GM18868 (cell line): ENCODE measurements around the gene NR2C2AP.

Source experiments
- ATAC-seq: cut with Tn5 transposase; IDR thresholded peaks from one replicate; pipeline ENCODE4 v1.9.1; 2021; ENCODE audit warnings: mild to moderate bottlenecking, moderate library complexity; ENCODE audit not compliant: unreplicated experiment

NR2C2AP gene

DNA sequence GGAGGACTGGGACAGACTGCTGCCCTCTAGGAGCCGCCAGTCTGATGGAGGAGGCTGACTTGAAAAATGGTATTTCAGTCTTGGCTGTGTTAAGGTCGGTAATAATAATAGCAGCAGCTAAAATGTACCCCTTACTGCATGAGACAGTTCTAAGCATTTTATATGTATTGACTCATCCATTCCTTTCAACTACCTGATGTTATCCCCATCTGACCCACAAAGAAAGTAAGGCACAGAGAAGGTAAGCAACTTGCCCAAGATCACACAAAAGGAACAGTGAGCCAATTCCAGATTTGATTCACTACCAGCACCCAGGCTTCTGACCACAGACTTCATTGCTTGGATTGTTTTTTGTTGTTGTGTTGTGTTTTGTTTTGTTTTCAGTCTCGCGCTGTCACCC is 12.6 kb upstream of the NR2C2AP start:
- ATAC-seq, result no peak

DNA sequence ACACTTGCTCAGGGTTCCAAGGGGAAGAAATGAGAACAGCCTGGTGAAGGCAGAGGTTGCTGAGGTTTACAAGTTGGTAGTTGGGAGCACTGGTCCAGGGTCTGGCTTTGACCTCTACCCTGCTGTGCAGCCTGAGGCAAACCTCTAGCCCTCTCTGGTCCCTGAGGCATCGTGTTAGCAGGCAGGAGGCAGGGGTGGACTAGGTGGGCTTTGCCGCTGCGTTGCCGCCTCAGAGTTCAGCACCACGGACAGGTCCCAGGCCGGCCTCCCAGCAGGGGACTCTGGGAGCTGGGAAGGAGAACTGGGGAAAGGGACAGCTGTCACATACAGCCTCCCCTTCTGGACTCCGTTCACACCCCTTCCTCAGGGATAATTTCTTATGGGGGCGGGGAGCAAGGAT is 11.7 kb upstream of the NR2C2AP start:
- no peak for ATAC-seq

DNA sequence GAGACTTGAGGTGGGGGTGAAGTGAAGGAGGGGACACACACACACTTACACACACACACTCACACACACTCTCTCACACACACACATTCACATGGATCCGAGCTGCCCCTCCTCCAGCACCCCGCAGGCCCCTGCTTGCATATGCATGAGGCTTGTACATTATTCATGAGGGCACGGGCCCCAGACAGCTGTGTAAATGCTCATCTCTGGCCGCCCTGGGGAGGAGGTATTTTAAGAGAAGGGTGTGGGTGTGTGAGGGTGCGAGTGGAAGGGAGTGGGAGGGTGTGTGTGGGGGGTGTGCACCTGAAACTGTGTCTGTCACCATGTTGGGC is 10.9 kb upstream of the NR2C2AP start:
- ATAC-seq, result no peak

DNA sequence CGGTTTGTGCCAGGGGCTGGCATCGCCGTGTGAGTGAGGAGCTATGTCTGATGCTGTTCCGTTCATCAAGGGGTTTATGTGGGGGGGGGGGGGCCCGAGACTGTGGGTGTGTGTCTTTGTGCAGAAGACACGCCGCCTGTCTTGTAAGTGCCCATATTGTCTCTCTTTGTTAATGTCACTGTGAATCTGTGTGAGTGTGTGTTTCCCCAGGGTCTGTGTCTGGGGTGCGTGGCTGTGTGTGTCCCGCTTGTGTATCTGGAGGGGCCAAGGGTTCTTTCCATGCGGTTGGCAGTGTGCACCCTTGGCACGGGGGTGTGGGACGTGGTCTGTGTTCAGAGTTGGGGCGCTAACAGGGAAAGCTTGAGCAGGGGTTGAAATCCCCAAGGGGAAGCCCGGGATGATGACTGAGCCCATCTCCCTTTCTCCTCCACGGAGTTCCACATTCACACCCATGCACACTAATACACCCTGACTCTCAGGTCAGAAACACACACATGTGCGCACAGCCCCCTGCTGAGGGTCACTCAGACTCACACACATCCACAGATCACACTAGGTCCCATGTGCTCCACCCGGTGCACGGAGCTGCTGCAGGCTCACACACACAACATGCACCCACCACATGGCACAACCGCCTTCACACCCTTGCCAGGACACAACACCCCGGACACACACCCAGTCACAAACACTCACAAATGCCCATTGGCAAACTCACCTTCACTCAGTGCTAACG is 10.4 kb upstream of the NR2C2AP start:
- no peak for ATAC-seq

DNA sequence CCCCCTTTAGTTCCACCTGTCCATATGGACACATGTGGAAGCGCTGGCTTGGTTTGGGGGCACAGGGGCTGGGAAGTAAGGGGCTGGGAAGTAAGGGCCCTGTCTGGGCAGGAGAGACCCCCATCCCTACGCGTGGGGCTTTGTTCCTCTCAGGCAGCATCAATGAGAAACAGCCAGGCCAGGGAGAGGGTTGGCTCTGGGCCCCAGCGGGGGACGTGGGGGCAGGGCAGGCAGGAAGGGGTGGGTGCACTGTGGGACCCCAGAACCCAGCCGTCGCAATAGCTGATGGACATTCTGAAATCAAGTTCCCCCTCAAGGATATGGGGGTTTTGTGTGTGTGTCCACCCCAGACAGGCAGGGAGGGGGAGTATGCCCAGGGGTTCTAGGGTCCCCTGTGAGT is 9.7 kb upstream of the NR2C2AP start:
- ATAC-seq, result no peak

DNA sequence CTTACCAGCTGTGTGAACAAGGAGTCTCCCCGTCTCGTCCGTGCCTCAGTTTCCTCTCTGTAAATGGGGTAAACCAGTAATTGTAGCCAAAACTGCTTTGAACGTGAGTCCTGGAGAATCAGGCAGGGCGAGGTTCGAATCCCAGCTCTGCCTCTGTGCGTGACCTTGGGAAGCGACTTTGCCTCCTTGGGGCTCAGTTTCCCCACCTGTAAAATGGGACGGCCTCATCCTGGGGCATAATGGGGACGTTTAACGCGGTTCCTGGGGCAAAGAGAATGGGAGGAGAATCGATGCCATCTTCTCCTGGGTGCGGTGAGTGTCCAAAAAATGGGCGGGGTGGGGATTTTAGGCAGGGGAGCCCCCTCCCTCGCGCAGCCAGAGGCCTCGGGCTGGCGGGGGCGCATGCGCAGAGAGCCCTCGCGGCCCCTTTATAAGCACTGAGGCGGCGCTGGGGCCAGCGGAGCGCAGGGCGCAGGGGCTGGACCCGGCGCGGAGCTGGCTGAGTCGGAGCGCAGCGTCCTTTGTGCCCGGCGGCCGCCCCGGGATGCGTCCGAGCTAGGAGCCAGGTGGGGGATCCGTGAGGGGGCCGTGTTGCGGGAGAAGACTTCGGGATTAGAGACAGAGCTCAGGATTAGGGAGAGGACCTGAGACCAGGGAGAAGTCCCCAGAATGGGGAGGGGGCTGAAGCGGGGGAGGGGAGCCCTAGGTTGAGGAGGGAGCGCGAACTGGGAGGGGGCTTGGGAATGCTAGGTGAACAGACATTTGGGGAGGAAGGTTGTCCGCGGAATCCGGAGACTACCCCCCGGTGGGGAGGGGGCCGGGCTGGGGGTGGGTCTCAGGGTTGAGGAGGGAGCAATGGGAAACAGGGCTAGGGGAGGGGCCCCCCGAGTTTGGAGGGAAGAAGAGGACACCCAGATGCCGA is 8.5 kb upstream of the NR2C2AP start, which contains the start of gene NCAN:
Gene NCAN (plus strand): TSS at position 460 of the 922 bp plus-strand sequence. CDS start 4,996 bp downstream, outside the sequence.
- ATAC-seq, result no peak

DNA sequence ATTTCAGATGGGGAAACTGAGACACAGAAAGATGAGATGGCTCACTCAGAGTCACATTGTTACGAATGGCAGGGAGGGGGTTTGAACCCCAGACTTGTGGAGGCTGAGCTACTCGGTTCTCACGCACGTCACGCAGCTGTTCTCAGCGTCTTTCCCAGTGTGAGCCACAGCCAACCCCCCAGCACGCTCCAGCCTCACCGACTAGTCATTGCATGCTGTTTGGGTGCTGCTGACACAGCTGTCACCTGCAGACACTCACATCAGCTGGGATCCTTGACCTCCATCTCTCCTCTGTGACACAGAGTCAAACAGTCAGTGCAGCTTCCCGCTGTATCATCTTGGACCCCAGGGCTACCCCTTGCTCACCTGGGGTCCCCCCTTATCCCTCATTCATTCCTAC is 6.2 kb upstream of the NR2C2AP start:
- no peak for ATAC-seq

DNA sequence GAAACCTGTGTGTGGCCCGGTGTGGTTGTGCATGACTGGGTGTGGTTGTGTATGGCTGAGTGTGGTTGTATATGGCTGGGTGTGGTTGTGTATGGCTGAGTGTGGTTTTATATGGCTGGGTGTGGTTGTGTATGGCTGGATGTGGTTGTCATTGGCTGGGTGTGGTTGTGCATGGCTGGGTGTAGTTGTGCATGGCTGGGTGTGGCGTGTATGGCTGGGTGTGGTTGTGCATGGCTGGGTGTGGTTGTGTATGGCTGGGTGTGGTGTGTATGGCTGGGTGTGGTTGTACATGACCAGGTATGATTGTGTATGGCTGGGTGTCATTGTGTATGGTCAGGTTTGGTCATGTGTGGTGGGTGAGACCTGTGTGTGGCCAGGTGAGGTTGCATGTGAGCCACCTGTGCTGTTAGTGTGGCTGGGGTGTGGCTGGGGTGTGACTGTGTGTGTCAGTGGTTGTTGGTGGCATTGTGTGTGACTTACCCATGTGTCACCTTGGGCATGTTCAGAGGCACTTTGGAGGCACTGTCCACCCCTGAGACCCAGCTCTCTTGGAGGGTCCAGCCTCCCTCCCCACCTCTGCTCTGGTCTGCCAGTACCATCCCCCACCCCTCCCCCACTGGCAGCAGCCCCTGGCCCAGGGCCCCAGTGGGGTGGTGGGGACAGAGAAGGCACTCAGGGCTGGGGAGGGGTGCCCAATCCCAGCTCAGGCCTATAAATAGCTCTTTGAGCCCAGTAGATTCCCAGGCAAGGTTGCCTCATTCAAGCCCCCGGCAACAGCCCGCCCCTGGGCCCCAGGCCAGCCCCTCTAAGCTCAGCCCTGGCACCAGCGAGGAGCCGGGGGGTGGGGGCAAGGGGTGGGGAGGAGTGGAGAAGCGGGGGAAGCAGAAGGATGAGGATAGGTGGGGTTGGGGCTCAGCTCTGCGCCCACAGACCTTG is 4.7 kb upstream of the NR2C2AP start:
- no peak for ATAC-seq

DNA sequence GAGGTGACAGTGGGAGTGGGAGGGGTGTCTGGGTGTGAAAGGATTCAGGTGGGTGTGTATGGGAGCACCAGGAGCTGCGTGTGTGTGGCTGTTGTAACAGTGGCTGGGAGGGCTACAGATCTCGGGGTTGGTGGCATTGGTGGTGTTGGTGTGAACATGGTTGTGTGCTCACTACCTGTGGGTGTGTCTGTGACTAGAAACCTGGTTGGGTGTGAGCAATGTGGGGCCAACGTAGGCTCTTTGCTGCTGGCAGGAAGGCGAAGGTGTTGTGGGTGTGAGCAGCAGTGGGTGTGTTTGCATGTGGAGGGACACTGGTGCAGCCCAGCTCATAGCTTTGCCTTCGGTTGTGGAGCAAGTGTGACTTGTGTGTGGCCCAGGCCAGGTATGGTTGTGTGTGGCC is 3.7 kb upstream of the NR2C2AP start:
- no peak for ATAC-seq

DNA sequence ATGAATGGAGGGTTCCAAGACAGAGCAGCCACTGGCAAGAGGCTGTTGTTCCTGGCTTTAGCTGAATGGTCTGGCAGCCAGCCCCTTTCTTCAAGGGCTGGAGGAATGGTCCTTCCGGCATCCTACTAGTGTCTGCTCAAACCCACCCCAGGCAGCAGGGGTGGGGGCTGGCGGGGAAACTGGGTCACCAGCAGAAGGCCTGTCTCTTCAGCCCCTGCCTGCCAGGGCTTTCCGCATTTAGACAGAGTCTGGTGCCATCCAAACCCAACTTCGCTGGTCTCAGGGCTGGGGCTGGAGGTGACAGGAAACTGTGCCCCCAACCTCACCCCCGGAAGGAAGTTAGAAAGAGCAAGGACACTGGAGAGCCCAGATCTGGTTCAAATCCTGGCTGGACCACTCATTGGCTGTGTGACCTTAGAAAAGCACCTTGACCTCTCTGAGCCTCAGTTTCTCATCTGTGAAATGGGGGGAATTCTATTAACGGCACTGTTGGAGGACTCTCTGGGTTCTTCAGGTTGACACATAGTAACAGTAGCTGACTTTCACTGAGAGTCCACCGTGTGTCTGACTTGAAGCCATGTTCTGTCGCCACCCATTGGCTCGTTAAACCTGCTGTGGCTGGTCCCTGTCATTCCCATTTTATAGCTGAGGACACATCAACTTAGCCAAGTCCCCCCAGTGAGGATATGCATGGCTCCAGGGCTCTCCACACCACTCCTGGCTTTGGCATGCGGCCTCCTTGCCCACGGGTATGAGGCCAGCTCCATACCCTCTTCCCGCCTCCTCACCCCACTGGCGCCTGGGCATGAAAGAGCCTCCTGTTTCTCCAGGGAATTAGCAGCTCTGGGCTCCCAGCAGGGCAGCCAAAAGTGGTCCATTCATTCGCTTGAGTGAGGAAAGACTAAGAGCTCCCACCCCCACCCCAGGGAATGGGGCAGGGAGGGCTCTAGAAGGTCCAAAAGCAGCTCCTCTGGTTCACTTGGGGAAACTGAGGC is 2.5 kb upstream of the NR2C2AP start:
- no peak for ATAC-seq

DNA sequence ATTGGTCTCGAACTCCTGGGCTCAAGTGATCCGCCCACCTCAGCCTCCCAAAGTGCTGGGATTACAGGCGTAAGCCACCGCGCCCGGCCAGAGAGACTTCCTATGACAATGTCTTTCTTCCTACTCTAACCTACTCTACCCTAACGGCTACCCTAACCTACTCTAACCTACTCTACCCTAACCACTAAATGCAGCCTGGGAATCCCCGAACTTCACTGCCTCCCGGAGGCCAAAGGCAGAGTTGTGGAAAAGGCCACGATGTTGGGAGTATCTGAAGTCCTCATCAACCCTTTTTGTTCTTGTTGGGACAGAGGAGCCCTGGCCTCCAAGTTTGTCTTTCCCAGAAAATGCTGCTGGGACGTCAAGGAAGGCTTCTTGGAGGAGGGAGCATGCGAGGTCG is 967 bp upstream of the NR2C2AP start:
- no peak for ATAC-seq

DNA sequence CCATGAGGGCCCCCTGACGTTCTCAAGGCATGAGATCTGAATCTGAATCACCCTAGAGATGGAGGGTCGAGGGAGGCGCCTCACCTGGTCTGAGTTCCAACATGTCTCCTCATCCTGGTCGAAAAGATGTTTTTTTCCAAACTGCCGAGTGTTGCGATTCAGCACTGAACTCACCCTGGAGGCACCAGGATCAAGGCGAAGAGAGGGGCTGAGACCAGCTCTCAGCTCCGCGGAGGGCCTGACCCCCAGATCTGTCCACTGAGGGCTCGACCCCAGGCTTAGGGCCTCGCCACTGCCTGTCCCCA is 555 bp downstream of the NR2C2AP start:
- no peak for ATAC-seq

DNA sequence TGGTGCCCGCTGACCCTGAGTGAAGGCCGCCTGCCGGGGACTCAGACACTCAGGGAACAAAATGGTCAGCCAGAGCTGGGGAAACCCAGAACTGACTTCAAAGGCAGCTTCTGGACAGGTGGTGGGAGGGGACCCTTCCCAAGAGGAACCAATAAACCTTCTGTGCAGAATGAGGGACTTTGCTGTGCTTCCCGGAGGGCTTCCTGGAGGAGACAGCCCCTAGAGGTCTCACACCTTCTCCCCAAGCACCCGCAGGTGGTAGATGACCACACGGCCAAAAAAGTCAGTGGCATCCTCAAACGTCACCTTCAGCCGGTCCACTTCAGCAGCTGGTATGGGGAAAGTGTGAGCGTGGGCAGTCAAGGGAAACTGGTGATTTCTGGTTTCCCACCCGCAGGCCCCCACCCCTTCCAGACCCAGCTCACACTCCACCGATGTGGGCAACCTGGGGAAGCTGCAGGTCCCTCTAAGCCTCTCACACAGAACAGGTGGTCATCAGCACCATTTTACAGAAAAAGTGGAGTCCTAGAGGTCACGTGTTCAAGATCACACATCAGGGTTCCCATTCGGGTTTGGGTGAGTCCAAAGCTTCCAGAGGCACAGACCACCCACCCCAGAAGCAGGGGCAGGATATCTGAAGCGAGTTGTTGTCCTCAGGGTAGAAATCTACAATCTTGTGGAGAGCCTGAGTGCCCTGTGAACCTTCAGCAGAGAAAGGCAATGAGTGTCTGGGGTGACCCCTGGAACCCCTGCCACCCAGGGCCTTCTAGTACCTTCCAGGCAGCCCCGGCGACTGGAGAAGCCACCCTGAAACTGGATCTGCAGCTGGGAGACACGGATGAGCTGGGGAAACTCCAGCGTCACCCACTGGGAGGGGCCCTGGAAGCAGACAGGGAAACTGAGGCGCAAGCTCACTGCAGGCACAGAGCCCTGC is 1.2 kb downstream of the NR2C2AP start:
- ATAC-seq, result no peak

DNA sequence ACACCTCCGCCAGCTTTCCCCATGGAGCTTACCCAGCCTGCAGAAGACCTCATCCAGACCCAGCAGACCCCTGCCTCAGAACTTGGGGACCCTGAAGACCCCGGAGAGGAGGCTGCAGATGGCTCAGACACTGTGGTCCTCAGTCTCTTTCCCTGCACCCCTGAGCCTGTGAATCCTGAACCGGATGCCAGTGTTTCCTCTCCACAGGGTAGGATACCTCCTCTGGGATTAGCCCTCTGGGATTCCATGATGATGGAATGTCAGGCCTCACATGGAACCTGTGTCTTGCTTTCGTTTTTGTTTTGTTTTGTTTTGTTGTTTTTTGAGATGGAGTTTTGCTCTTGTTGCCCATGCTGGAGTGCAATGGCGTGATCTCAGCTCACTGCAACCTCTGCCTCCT is 9.3 kb downstream of the NR2C2AP start:
- ATAC-seq, result no peak

DNA sequence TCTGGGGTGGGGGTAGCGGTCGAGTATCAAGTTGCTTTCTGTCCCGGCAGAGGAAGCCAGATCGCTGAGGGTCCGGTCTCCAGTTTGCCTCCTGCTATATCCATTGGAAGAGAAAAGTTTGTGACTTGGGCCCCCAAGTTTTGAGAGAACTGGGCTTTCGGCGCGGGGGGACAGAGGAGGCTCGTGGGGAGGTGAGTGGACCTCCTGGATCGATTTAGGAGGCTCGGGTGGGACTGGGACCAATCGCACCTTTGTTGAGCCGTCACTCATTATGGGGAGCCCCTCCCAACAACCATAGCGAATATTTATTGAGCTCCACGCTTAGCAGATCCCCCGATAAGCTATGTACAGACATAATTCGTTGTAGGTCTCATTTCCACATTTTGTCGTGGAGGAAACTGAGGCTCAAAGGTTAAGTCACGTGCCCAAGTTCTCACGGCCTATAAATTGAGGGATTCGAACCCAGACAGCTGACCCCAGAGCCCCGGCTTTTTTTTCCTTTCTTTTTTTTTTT is 10.2 kb downstream of the NR2C2AP start:
- ATAC-seq, result peak; percentile 11

DNA sequence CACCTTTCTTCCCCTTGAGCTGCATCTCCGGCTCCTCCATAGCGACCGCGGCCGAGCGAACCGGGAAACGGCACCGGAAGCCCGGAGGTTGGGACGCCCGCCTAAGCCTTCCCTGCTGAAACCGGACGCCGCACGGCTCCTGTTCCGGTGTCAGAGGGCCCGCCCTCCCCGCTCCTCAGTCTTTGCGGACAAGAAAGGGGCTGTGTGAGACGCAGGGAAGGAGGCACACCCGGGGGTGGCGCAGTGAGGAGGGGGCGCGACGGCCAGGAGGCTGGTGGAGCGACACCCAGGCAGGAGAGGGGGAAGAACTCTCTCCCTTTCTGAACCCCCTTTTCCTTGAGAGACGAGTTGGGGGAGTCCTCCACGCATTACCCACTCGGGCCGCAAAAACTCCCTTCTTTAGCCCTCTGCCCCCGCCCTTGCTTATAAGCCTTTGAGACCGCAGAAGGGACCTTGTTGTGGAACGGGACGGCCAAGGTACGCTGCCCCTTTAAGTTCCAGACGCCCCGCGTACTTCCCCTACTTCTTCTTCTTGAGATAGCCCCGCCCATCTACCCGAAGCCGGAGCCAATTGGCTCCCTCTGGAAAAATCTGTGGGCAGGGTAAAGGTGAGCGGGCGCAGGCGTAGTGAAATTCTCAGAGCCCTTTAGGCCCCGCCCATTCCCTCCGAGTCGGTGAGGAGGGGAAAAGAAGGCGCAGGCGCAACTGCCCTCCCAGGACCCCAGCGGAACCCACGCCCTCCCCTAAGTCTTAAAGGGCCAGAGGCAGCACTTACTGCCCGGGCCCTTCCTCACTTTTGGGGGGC is 10.9 kb downstream of the NR2C2AP start, which contains the start of the genes BORCS8 and RFXANK:
Gene BORCS8 (minus strand): TSS at position 75 of the 805 bp plus-strand sequence. CDS start 35 bp downstream, at position 40.
Gene RFXANK (plus strand): TSS at position 181 of the 805 bp plus-strand sequence. CDS start 1,689 bp downstream, outside the sequence.
- peak; percentile 78 for ATAC-seq

DNA sequence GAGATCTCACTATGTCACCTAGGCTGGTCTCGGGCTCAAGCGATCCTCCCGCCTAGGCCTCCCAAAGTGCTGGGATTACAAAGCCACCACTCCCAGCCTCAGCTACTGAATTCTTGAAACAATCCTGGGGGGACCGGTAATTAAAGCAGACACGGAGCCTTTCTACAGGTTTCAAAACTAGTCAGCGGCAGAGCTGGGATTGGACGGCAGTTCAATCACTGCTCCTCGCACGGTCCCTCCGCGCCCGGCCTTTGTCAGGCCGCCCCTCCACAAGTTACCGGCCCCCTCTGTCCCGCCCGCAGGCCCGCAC is 11.5 kb downstream of the NR2C2AP start:
- no peak for ATAC-seq

DNA sequence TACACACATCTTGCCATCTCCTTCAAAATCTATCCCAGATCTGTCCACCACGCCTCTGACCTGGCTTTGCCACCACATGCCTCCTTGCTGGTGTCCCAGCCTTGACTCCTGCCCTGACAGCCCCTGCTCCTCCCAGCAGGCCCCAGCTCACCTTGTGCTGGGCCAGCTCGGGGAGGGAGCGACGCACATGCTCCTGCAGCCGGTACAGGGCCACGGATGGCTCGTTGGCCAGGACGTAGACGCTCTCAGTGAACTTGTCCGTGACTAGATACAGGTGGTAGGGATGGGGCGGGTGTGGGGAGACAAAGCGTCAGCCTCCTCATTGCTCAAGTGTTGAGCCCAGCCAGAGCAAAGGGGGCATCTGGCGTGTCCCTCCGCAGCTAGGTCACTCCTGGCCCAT is 16.5 kb downstream of the NR2C2AP start:
- ATAC-seq, result no peak
